DND-41 (cell line): ENCODE data around the gene MICAL2.

Experiments used
- ATAC-seq: fragments of 200-7000 bp; cut with Tn5 transposase; 3 replicates; pipeline ENCODE4 v1.9.1; 2021; ENCODE audit warnings: low read depth; ENCODE audit not compliant: insufficient read depth
- DNase-seq: peaks from one replicate; pipeline ENCODE4 v3.0.0-alpha.2; 2020
- H2AFZ ChIP-seq: 2 replicates; pipeline ENCODE4 v1.6.0; 2012; ENCODE audit warnings: low read depth, low read length
- H3K27ac ChIP-seq: 2 replicates; pipeline ENCODE4 v1.5.1; 2012; ENCODE audit warnings: low read length, inconsistent platforms
- H3K27me3 ChIP-seq: fragments of 200-600 bp; sonication (generic); 2 replicates; pipeline ENCODE4 v1.6.0; 2012; ENCODE audit warnings: low read length, mild to moderate bottlenecking, inconsistent platforms; ENCODE audit not compliant: insufficient read depth, poor library complexity
- H3K36me3 ChIP-seq: 2 replicates; pipeline ENCODE4 v1.5.1; 2012; ENCODE audit warnings: low read length, inconsistent platforms; ENCODE audit not compliant: insufficient read depth
- H3K4me1 ChIP-seq: 2 replicates; pipeline ENCODE4 v1.5.1; 2012; ENCODE audit warnings: mild to moderate bottlenecking, low read length; ENCODE audit not compliant: insufficient read depth
- H3K4me2 ChIP-seq: 2 replicates; pipeline ENCODE4 v1.6.0; 2012; ENCODE audit warnings: mild to moderate bottlenecking, moderate library complexity, low read length, inconsistent platforms; ENCODE audit not compliant: insufficient read depth
- H3K4me3 ChIP-seq, 2 experiments: fragments of 200-600 bp in 1 of 2; shearing (Covaris generic) in 1 of 2; 2 replicates each; pipeline ENCODE4 v1.5.1; 2012 to 2016; ENCODE audit warnings: inconsistent platforms in 2 of 2, low read length in 2 of 2, mild to moderate bottlenecking in 2 of 2, low read depth in 1 of 2, moderate library complexity in 1 of 2
- H3K79me2 ChIP-seq: 2 replicates; pipeline ENCODE4 v1.6.0; 2012; ENCODE audit warnings: low read length, inconsistent platforms; ENCODE audit not compliant: insufficient read depth
- H3K9ac ChIP-seq: 2 replicates; pipeline ENCODE4 v1.6.0; 2012; ENCODE audit warnings: low read depth, mild to moderate bottlenecking, inconsistent platforms, low read length, moderate library complexity
- H3K9me3 ChIP-seq: 2 replicates; pipeline ENCODE4 v1.5.1; 2012; ENCODE audit warnings: low read length, moderate library complexity, mild to moderate bottlenecking, inconsistent platforms; ENCODE audit not compliant: insufficient read depth, severe bottlenecking
- H4K20me1 ChIP-seq: 2 replicates; pipeline ENCODE4 v1.6.0; 2012; ENCODE audit warnings: low read length; ENCODE audit not compliant: insufficient read depth
- EZH2 ChIP-seq: IDR thresholded peaks from 3 replicates; pipeline ENCODE4 v1.6.1; 2012; ENCODE audit warnings: borderline replicate concordance, low read depth, mild to moderate bottlenecking, moderate library complexity, low read length, inconsistent platforms; ENCODE audit not compliant: severe bottlenecking
- TF ChIP-seq, protein P1 (sequence below): IDR thresholded peaks from 2 replicates; pipeline ENCODE4 v1.5.1; 2012; ENCODE audit warnings: borderline replicate concordance, low read length, moderate library complexity, mild to moderate bottlenecking; ENCODE audit not compliant: poor library complexity, severe bottlenecking; ENCODE audit errors: extremely low read depth

The MICAL2 gene

GRCh38 chr11:12163181-12163941, 53.0 kb downstream of the MICAL2 start:
- Histone ChIP-seq H3K4me1 (no peaks in the 10 kb centered on the region), H3K27me3 (no peaks in the 10 kb centered on the region), H2AFZ (no peak overlapping the region), H3K4me3 (no peak overlapping the region), H3K4me2 (no peak overlapping the region), H3K27ac (no peak overlapping the region), H4K20me1 (no peaks in the 10 kb centered on the region), H3K9ac (no peak overlapping the region), H3K36me3 (no peaks in the 10 kb centered on the region), H3K79me2 (no peaks in the 10 kb centered on the region), H3K9me3 (no peaks in the 10 kb centered on the region)
- TF ChIP-seq EZH2, result no peak
- TF ChIP-seq, protein P1, sequence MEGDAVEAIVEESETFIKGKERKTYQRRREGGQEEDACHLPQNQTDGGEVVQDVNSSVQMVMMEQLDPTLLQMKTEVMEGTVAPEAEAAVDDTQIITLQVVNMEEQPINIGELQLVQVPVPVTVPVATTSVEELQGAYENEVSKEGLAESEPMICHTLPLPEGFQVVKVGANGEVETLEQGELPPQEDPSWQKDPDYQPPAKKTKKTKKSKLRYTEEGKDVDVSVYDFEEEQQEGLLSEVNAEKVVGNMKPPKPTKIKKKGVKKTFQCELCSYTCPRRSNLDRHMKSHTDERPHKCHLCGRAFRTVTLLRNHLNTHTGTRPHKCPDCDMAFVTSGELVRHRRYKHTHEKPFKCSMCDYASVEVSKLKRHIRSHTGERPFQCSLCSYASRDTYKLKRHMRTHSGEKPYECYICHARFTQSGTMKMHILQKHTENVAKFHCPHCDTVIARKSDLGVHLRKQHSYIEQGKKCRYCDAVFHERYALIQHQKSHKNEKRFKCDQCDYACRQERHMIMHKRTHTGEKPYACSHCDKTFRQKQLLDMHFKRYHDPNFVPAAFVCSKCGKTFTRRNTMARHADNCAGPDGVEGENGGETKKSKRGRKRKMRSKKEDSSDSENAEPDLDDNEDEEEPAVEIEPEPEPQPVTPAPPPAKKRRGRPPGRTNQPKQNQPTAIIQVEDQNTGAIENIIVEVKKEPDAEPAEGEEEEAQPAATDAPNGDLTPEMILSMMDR, result no peak
- ATAC-seq (no peak), DNase-seq (no peak)

DNA sequence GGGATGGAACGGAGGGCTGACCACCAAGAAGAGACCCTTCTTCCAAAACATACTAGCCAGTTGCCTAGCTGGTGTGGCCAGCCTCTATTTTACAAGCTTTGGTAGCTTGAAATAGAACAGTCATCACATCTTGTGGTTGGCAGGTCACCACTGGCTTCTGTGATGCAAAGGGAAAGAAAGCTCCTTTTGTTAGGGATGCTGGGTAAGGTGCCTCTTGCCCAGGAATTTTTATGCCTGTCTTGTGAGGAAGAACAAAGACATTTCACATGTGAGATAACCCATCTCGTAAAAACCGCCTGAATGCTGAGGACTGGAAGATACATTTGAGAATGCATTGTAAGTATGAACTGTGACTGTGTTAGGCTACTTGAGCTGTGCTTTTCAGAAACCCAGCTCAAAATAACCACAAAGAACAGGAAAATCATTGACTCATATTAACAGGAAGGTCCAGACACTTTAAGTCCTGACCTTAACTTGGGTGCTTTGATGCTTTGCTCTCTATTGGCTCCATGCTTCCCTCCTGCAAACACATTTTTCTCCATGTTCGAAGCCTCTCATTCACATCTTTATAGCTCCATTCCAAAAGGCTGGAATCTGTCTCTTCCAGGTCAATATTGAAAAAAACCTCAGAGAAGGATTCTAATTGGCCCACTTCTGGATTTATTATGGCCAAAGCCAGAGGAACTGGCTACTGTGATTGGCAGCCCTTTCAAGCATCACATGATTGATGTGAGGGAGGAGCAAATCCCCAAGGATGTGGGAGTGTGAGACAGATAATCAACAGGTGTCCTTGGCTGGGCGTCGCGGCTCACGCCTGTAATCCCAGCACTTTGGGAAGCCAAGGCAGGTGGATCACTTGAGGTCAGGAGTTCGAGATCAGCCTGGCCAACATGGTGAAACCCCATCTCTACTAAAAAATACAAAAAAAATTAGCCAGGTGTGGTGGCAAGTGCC, 53.9 kb downstream of the MICAL2 start:
- Histone ChIP-seq H3K9me3 (no peaks in the 10 kb centered on the region), H3K9ac (no peak overlapping the region), H3K36me3 (no peaks in the 10 kb centered on the region), H3K79me2 (no peaks in the 10 kb centered on the region), H4K20me1 (no peaks in the 10 kb centered on the region), H3K4me2 (no peak overlapping the region), H3K27me3 (no peaks in the 10 kb centered on the region), H3K4me1 (no peaks in the 10 kb centered on the region), H3K27ac (no peak overlapping the region), H2AFZ (no peak overlapping the region), H3K4me3 (no peak overlapping the region)
- DNase-seq, result no peak
- ATAC-seq, result no peak
- TF ChIP-seq EZH2, result no peak
- TF ChIP-seq, protein P1, result no peak

- no peaks in the 10 kb centered on the region for H3K79me2 ChIP-seq
- ATAC-seq (no peak), DNase-seq (no peak)
- no peaks in the 10 kb centered on the region for H3K36me3 ChIP-seq
- H3K9ac ChIP-seq, result no peak overlapping the region
- H3K4me2 ChIP-seq, result no peak overlapping the region
- no peaks in the 10 kb centered on the region for H3K27me3 ChIP-seq
- no peaks in the 10 kb centered on the region for H3K4me1 ChIP-seq
- H4K20me1 ChIP-seq, result no peaks in the 10 kb centered on the region
- TF ChIP-seq, protein P1, result no peak
- TF ChIP-seq EZH2, result no peak
- H3K9me3 ChIP-seq, result no peaks in the 10 kb centered on the region
- H3K4me3 ChIP-seq, result no peak overlapping the region
- no peak overlapping the region for H2AFZ ChIP-seq
- H3K27ac ChIP-seq, result no peak overlapping the region
Measured at GRCh38 chr11:12165237-12165875, 55.0 kb downstream of the MICAL2 start.
